GM13976 (cell line): Measurements from ENCODE around the gene PIGH.
A peak's percentile ranks its signal among the peaks of the same experiment; 100 is the strongest.

ENCODE experiments used
- DNase-seq: peaks from one replicate; pipeline ENCODE4 v3.0.0; 2012; ENCODE audit warnings: low spot score
- CTCF ChIP-seq: IDR thresholded peaks from 2 replicates; pipeline ENCODE4 v1.5.1; 2012; ENCODE audit warnings: borderline replicate concordance, mild to moderate bottlenecking; ENCODE audit not compliant: insufficient read depth; ENCODE audit errors: extremely low read depth, missing control alignments, control extremely low read depth
- in situ Hi-C: fragments of 300-500 bp; cut with MboI; formaldehyde crosslinking; loops from one replicate; pipeline ENCODE4 v1.12.0; 2022; ENCODE audit warnings: low sequenced_read_pairs, mixed read lengths, inconsistent platforms; ENCODE audit not compliant: unreplicated experiment

The PIGH gene

GRCh38 chr14:67623114-67623513 lies 23.0 kb upstream of the PIGH start:
- DNase-seq, result no peak
- no peak for TF ChIP-seq CTCF
- in situ Hi-C loops, result no loop called here

DNA sequence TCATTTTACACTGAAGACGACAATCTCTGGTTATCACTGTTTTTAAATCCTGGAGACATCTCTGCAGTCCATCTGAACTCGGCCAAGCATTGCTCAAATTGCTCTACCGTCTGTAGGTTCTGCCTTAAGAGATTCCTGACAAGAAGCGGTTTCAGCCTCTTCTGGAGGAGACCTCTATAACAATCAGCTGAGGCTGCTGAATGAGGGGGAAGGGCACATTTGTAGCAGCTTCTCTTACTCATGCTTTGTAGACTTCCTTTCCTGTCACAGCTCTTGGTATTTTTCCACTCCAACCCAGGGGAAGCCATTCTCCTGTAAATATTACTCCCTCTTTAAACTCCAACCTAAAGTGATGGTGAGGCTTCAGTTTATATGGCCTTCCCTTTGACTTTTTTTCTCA lies 22.6 kb upstream of the PIGH start:
- in situ Hi-C loops, result no loop called here
- no peak for DNase-seq
- TF ChIP-seq CTCF, result no peak

DNA sequence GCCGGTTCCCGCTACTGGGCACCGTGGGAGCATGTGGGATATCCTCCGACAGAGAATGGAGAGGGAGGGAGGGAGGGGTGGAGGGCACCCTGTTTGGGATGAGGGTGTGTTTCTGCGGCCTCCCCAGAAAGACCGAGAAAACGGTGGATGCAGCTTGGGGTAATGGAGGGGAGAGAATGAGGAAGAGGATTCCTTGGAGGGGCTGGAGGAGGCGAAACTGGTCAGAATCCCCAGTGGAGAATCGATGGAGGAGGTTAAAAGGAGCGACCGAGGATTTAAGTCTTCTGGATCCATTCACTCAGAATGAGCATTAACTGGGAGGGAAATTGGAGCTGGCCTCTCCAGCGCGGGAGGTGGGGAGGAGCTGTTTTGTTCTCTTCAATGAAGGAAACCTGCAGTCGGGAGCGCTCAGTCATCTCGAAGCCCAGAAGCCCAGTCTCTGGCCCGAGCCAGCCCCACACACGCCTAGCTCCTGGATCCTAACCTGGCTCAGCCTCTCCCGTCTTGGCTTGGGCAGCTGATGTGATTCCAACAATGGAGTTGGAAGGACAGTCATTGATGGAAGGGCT lies 20.2 kb upstream of the PIGH start:
- in situ Hi-C loops, result no loop called here
- TF ChIP-seq CTCF, result no peak
- no peak for DNase-seq

- in situ Hi-C loops, result loop anchor here (10.0 kb wide), 1 partner anchor 85 kb away; the partner anchor contains the start of gene RDH12
- TF ChIP-seq CTCF, result peak; percentile 25
- DNase-seq, result peak; percentile 98
Measured at GRCh38 chr14:67619446-67620216, 19.6 kb upstream of the PIGH start, which contains the start of gene ARG2. Gene ARG2, plus strand, starts transcription at chr14:67619920. Its CDS starts 58 bp downstream, at chr14:67619978.

DNA sequence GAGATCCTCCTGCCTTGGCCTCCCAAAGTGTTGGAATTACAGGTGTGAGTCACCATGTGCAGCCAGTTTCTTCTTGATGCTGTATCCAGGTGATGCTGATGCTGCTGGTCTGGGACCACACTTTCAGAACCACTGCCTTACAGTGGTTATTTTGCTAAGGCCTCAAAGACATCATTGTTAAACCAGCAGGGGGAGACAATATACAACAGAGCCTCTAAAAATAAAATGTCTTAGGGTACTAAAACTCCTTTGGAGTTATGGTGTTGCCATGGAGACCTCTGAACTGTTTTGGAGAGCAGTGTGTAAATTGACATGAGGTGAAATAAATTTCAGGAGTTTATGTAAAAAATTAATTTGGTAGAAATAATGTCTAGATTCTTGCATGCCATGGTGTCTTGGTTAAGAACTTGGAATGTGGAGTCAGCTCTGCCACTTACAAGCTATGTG lies 18.6 kb upstream of the PIGH start:
- in situ Hi-C loops, result loop anchor here (10.0 kb wide), 1 partner anchor 86 kb away; the partner anchor contains the start of gene RDH12
- peak; percentile 69 for DNase-seq
- TF ChIP-seq CTCF, result peak; percentile 56

GRCh38 chr14:67610491-67610890 lies 10.4 kb upstream of the PIGH start:
- in situ Hi-C loops, result loop anchor here (10.0 kb wide), 1 partner anchor 94 kb away; the partner anchor contains the start of gene RDH12
- no peak for DNase-seq
- TF ChIP-seq CTCF, result no peak
